Activated CD4-positive, alpha-beta memory T cell treated with anti-CD3 and anti-CD28 coated beads for 36 hours (primary cell): ENCODE results near the gene PTDSS2. TPM values are rescaled to one million over a fixed set of nuclear protein-coding genes. Genes with fewer than 3 reads are reported as not detected.
A peak's percentile ranks its signal among the peaks of the same experiment; 100 is the strongest.

Source experiments
- CTCF ChIA-PET: fragments of 350-600 bp; sonication (Branson Sonifier 250); formaldehyde crosslinking; loops from one replicate; lab custom pipeline; 2021; ENCODE audit warnings: antibody characterized with exemption, inconsistent platforms; lab: Charles Lee
- POLR2A ChIA-PET: fragments of 350-600 bp; sonication (Branson Sonifier 250); formaldehyde crosslinking; loops from one replicate; lab custom pipeline; 2021; ENCODE audit warnings: antibody characterized with exemption; lab: Charles Lee
- DNase-seq: peaks from one replicate; pipeline ENCODE4 v3.0.0-alpha.2; 2020
- H3K27ac Mint-ChIP-seq: one replicate; pipeline ENCODE4 v1.8.0; 2021; ENCODE audit warnings: mixed read lengths
- H3K27me3 Mint-ChIP-seq: one replicate; pipeline ENCODE4 v1.8.0; 2021; ENCODE audit warnings: mixed read lengths
- H3K36me3 Mint-ChIP-seq: one replicate; pipeline ENCODE4 v1.8.0; 2021; ENCODE audit warnings: mixed read lengths
- H3K4me1 Mint-ChIP-seq: one replicate; pipeline ENCODE4 v1.8.0; 2021; ENCODE audit warnings: low read depth, mixed read lengths
- H3K4me3 Mint-ChIP-seq: one replicate; pipeline ENCODE4 v1.8.0; 2021; ENCODE audit warnings: mild to moderate bottlenecking, mixed read lengths
- H3K9me3 Mint-ChIP-seq: one replicate; pipeline ENCODE4 v1.8.0; 2021; ENCODE audit warnings: mixed read lengths
- intact Hi-C: fragments of 100-400 bp; cut with micrococcal nuclease; formaldehyde crosslinking; loops from one replicate; pipeline ENCODE4 v1.15.1; 2023
- total RNA-seq, 2 experiments: library from RNA; stranded (reverse); gene quantifications; one replicate each; pipeline ENCODE4 v1.2.3, GENCODE V29; 2021

Gene PTDSS2
- total RNA-seq, 2 experiments from 2014 or later = 15.0 to 16.7 TPM

GRCh38 chr11:454801-455565, 4.9 kb downstream of the PTDSS2 start:
- Mint-ChIP-seq H3K9me3 (no peaks in the 10 kb centered on the region), H3K27ac (no peak overlapping the region), H3K36me3 (peaks cover 1% of the 10 kb centered on the region), H3K27me3 (no peaks in the 10 kb centered on the region), H3K4me1 (peaks cover 37% of the 10 kb centered on the region), H3K4me3 (no peak overlapping the region)
- CTCF ChIA-PET = interaction anchor here (0.6 kb wide), 1 partner anchor 149 kb away, joined by 3 read pairs; no protein-coding TSS in a partner anchor
- no peak for DNase-seq
- POLR2A ChIA-PET = no interaction called here
- intact Hi-C loops = no loop called here

GRCh38 chr11:455566-456147, 5.6 kb downstream of the PTDSS2 start:
- no peak for DNase-seq
- H3K4me1 Mint-ChIP-seq = peaks cover 36% of the 10 kb centered on the region
- intact Hi-C loops = no loop called here
- no peaks in the 10 kb centered on the region for H3K27me3 Mint-ChIP-seq
- H3K4me3 Mint-ChIP-seq = no peak overlapping the region
- no peak overlapping the region for H3K27ac Mint-ChIP-seq
- POLR2A ChIA-PET = interaction anchor here (1.0 to 1.2 kb wide), 2 partner anchors 8 to 51 kb away, joined by 4 read pairs; no protein-coding TSS in a partner anchor
- no peaks in the 10 kb centered on the region for H3K9me3 Mint-ChIP-seq
- H3K36me3 Mint-ChIP-seq = peaks cover 1% of the 10 kb centered on the region
- CTCF ChIA-PET = interaction anchor here (0.6 to 1.6 kb wide), 4 partner anchors 8 to 205 kb away, joined by 3 to 10 read pairs (median 4); no protein-coding TSS in a partner anchor

DNA sequence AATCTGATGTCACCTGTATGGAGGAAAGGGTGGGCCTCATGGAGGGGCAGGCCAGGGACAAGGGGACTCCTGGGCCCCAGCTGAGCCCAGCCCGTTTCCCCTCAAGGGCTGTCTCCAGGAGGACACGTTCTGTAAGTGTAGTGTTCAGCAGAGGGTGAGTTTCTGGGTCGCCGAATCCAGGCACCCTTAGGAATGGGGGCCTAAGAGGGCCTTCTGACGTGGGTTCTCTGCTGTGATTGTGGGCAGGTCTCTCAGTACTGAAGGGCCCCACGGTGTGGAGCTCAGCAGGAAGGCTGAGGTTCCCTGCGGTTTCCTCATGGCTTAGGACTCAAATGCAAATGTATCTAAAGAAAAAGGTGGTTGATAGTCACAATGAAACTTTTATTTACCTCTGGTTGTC, 6.5 kb downstream of the PTDSS2 start:
- Mint-ChIP-seq H3K9me3 (no peaks in the 10 kb centered on the region), H3K36me3 (peaks cover 1% of the 10 kb centered on the region), H3K4me1 (peaks cover 29% of the 10 kb centered on the region), H3K27me3 (no peaks in the 10 kb centered on the region), H3K4me3 (no peak overlapping the region), H3K27ac (peak overlapping the region; percentile 75)
- intact Hi-C loops = no loop called here
- peak; percentile 67 for DNase-seq
- ChIA-PET CTCF (interaction anchor here (0.6 to 1.6 kb wide), 4 partner anchors 8 to 206 kb away, joined by 3 to 10 read pairs (median 4); no protein-coding TSS in a partner anchor), POLR2A (interaction anchor here (1.0 to 1.2 kb wide), 2 partner anchors 9 to 50 kb away, joined by 4 read pairs; no protein-coding TSS in a partner anchor)

DNA sequence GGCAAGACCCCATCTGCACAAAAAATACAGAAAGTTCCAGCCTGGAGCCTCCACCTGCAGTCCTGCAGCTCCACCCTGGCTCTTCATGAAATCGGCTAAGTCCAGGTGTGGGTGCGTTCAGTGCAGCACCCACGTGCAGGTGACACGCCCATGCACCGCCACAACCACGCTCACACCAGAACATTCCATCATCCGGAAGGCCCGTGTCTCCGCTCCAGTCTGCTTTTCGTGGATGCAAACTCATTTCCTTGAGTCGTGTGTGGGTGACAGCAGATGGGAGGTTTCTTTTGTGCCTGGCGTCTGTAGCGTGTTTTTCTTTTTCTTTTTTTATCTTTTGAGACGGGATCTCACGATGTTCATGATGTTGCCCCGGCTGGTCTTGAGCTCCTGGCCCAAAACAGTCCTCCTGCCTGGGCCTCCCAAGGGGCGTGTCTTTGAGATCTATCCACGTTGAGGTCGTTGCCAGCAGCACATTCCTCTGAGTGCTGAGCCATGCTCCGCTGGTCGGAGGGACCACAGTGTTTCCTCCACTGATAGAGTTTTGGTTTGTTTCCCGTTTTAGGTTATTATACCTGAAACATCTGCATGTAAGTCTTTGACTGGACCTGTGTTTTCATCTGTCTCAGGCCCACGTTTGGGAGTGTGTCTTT, 7.2 kb downstream of the PTDSS2 start:
- Mint-ChIP-seq H3K4me3 (no peak overlapping the region), H3K36me3 (peaks cover 1% of the 10 kb centered on the region), H3K27me3 (no peaks in the 10 kb centered on the region), H3K4me1 (peaks cover 27% of the 10 kb centered on the region), H3K27ac (peak overlapping the region; percentile 11), H3K9me3 (no peaks in the 10 kb centered on the region)
- intact Hi-C loops = no loop called here
- no peak for DNase-seq
- ChIA-PET CTCF (interaction anchor here (1.2 to 1.6 kb wide), 3 partner anchors 9 to 207 kb away, joined by 4 to 10 read pairs (median 4); no protein-coding TSS in a partner anchor), POLR2A (interaction anchor here (1.0 to 1.2 kb wide), 2 partner anchors 10 to 49 kb away, joined by 4 read pairs; no protein-coding TSS in a partner anchor)

DNA sequence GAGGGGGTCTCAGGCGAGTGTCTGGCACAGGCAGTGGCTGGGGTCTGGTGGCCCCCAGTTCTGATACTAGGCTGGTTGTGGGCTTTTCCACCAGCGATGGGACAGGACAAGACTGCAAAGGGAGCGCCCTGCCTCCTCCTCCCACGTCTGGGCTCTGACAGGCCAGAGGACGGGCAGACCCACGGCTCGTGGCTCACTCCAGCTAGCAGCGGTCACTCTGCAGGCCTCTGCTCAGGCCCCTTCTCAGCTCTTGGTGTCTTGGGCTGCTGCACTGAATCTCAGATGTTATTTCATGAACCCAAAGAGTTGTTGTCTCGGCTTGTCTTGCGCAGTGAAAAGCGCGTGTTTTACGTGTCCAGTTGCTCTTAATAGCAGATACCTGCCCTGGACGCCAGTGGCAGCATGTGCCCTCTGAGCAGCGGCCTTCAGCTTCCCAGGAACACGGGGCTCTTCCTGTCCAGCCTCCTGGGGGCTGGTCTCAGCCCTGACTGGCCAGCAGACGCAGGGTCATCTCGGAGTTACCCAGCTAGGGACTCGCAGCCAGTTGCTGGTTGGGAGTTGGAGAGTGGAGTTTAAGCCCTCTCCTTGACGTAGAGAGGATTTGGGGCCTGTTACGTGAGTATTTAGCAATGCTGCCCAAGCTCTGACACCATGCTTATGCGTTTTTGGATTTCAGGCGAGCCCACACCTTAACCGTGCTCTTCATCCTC, 9.6 kb downstream of the PTDSS2 start:
- Mint-ChIP-seq H3K9me3 (no peaks in the 10 kb centered on the region), H3K27ac (no peak overlapping the region), H3K27me3 (no peaks in the 10 kb centered on the region), H3K36me3 (peaks cover 1% of the 10 kb centered on the region), H3K4me3 (no peak overlapping the region), H3K4me1 (peaks cover 24% of the 10 kb centered on the region)
- ChIA-PET CTCF (interaction anchor here (0.8 kb wide), 1 partner anchor 59 kb away, joined by 3 read pairs; no protein-coding TSS in a partner anchor), POLR2A (no interaction called here)
- DNase-seq = no peak
- intact Hi-C loops = no loop called here

DNA sequence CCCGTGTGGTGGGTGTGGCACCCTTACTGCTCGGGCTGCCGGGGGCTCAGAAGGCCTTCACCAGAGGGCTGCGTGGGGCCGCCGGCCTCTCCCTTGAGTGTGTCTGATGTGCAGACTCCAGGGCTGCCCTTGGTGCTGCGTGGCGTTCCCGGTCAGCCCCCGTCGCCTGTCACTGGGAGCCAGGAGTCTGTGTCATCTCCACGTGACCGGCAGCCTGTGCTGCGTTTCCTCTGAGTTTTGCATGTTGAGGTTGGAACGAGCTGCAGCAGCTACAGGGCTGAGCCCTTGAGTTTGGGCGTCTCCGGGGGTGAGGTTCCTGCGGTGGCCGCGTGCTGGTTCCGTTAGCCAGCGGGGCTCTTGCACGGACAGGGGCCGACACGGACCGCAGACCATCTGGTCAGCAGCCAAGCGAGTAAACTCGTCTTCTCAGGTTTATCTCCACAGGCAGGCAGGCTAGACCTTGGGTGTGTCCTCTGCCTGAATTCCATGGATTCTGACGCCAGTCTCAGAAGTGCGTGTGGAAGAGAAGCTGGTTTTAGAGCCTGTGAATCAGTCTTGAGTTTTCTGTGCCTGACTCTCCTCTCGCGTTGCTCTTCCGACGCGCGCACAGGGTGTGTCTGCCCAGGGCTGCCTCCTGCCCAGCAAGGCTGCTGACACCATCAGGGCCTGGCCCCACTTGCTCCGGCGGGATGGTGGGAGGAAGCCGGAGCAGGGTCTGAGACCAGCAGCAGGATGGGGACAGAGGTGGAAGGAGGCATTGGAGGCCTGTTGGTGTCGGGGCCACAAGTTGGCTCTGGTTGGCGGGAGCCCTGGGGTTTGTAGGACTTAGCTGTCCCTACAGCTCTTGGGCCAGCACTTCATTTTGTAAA, 10.5 kb downstream of the PTDSS2 start:
- CTCF ChIA-PET = interaction anchor here (0.8 kb wide), 1 partner anchor 59 kb away, joined by 3 read pairs; no protein-coding TSS in a partner anchor
- no peaks in the 10 kb centered on the region for H3K27me3 Mint-ChIP-seq

DNA sequence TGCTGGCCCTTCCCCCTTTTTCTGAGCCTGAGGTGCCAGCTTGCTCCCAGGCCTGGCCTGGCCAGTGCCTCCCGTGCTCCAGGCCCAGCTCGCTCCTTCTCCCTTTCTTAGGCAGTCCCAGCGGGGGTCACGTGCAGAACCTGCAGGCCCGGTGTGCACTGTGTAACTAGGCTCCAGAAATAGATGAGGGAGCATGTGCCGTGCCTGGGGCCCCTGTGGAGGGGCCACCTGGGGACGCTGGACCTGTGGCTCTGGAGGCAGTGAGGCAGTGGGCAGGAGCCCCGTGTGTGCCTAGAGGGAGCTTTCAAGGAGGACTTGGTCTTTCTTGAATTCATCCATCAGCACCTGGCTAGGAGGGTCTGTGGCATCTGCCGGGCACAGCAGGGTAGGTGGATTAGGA, 11.5 kb downstream of the PTDSS2 start:
- ChIA-PET POLR2A (no interaction called here), CTCF (no interaction called here)
- Mint-ChIP-seq H3K27ac (no peak overlapping the region), H3K4me3 (no peak overlapping the region), H3K4me1 (peaks cover 16% of the 10 kb centered on the region), H3K9me3 (no peaks in the 10 kb centered on the region), H3K27me3 (no peaks in the 10 kb centered on the region), H3K36me3 (peaks cover 4% of the 10 kb centered on the region)
- no peak for DNase-seq
- intact Hi-C loops = no loop called here

More for the DNA sequence above, 10.5 kb downstream of the PTDSS2 start:
- H3K4me3 Mint-ChIP-seq = no peak overlapping the region
- H3K9me3 Mint-ChIP-seq = no peaks in the 10 kb centered on the region
- H3K4me1 Mint-ChIP-seq = peaks cover 23% of the 10 kb centered on the region
- intact Hi-C loops = no loop called here
- POLR2A ChIA-PET = no interaction called here
- DNase-seq = no peak
- no peak overlapping the region for H3K27ac Mint-ChIP-seq
- peaks cover 3% of the 10 kb centered on the region for H3K36me3 Mint-ChIP-seq

DNA sequence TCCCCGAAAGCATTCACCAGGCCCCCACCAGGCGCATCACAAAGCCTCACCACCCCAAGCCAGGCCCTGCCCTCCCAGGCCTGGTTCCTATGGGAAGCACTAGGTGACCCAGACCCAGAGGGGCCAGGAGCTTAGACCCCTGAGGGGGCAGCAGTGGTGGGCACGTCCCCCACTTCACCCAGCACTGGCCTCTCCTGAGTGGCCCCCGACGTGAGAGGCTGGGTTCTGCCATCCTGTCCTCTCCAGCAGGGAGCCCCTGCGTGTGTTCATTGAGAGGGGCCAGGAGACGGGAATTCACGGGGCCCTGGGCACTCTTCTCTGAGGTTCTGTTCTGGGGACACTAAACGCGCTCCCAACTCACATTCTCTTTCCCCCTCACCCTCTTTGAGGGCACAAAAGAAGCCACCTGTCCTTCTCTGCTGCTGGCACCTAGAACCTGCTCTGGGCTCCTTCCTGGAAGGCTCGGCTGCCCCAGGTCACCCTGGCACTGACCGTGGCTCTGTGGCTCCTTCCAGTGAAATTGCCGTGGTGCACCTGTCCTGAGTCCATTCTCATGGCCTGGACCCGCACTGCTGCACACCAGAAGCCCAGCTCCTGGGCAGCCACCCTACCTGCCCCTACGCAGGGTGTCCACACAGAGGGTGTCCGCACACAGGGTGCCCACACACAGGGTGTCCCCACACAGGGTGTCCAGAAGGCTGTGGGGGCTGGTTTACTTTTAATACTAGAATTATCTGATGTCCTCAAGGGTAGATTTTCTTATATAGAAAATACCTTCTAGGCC, 12.2 kb downstream of the PTDSS2 start:
- Mint-ChIP-seq H3K9me3 (no peaks in the 10 kb centered on the region), H3K4me1 (peaks cover 9% of the 10 kb centered on the region), H3K27me3 (no peaks in the 10 kb centered on the region), H3K36me3 (peaks cover 4% of the 10 kb centered on the region), H3K4me3 (no peak overlapping the region), H3K27ac (no peak overlapping the region)
- CTCF ChIA-PET = no interaction called here
- no peak for DNase-seq
- POLR2A ChIA-PET = no interaction called here
- intact Hi-C loops = no loop called here

GRCh38 chr11:464316-464715, 14.2 kb downstream of the PTDSS2 start:
- H3K27me3 Mint-ChIP-seq = no peaks in the 10 kb centered on the region
- H3K9me3 Mint-ChIP-seq = no peaks in the 10 kb centered on the region
- no peaks in the 10 kb centered on the region for H3K4me1 Mint-ChIP-seq
- no peak overlapping the region for H3K27ac Mint-ChIP-seq
- ChIA-PET CTCF (no interaction called here), POLR2A (no interaction called here)
- peaks cover 4% of the 10 kb centered on the region for H3K36me3 Mint-ChIP-seq
- no peak overlapping the region for H3K4me3 Mint-ChIP-seq
- no peak for DNase-seq
- intact Hi-C loops = no loop called here

- CTCF ChIA-PET = interaction anchor here (1.3 kb wide), 1 partner anchor 53 kb away, joined by 4 read pairs; no protein-coding TSS in a partner anchor
- POLR2A ChIA-PET = no interaction called here
- DNase-seq = no peak
- H3K9me3 Mint-ChIP-seq = no peaks in the 10 kb centered on the region
- intact Hi-C loops = no loop called here
- no peaks in the 10 kb centered on the region for H3K27me3 Mint-ChIP-seq
- H3K27ac Mint-ChIP-seq = no peak overlapping the region
- no peak overlapping the region for H3K4me3 Mint-ChIP-seq
- H3K4me1 Mint-ChIP-seq = no peaks in the 10 kb centered on the region
- H3K36me3 Mint-ChIP-seq = peaks cover 4% of the 10 kb centered on the region
Observed at GRCh38 chr11:465896-466530, 15.9 kb downstream of the PTDSS2 start.
